ENCODE results near the gene ZP3.
"Not testable (repeated sequence)": the region's sequence is repeated elsewhere in the genome, so short reads cannot be mapped to it uniquely, and the experiment has no call there.

ZP3 gene

DNA sequence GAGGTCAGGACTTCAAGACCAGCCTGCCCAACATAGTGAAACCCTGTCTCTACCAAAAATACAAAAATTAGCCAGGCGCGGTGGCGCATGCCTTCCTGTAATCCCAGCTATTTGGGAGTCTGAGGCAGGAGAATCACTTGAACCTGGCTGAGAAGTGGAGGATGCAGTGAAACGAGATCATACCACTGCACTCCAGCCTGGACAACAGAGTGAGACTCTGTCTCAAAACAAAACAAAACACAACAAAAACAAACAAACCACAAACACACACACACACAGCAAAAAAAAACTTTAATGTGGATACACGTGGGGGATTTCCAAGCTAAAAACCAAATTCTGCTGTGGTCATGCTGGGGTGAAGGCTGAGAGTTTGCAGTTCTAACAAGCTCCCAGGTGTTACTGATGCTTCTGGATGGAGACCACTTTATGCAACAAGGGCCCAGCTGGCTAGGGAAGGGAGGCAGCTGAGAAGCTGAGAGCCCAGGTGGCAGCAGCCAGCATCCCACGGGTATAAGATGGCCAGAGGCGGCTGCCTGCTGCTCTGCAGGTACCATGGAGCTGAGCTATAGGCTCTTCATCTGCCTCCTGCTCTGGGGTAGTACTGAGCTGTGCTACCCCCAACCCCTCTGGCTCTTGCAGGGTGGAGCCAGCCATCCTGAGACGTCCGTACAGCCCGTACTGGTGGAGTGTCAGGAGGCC is at the start of gene ZP3:
Gene ZP3 (plus strand): TSS at position 538 of the 699 bp plus-strand sequence. CDS start 15 bp downstream, at position 553.
- DNase-seq (ENCODE audit: low spot score): no peak

GRCh38 chr7:76375251-76375650 is 49.5 kb upstream of the ZP3 start:
- DNase-seq (ENCODE audit: low spot score): no peak

DNA sequence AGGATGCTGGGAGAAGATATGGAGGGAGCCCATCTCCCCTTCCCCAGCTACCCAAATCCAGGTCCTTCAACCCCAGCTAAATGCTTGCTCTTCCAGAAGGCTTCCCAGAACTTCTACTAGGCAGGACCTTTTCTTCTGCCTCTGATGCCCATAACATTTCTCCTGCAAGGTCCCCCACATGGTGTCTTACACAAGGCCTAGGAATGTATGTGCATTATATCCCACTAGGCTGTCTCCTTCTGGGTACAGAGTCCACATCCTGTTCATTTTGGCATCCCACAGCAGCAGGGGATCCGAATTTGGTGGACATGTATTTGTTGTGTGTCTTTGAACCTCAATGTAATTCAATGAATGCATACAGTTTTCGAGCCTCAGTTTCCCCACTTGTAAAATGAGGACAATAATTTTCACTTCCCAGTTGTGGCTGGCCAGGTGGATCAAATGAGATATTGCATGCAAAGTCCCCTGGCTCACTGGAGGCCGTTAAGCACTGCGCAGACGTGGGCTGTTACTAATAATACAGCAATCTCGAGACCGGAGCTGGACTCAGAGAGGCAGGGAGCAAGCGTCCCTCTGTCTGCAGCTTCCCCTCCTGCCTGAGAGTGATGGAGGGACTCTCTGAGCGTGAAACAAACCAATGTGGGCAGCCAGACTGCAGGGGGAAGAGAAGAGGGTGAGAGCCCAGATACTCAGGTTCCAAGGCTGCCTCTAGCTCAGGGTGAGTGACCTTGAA is 47.4 kb upstream of the ZP3 start:
- DNase-seq (ENCODE audit: low spot score): peak; percentile 68

DNA sequence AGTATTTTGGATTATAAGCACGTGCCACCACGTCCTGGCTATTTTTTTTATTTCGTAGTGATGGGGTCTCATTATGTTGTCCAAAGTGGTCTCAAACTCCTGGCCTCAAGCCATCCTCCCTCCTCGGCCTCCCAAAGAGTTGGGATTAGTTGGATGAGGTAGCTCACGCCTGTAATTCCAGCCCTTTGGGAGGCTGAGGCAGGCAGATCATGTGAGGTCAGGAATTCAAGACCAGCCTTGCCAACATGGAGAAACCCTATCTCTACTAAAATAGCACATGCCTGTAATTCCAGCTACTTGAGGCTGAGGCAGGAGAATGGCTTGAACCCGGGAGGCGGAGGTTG is 44.2 kb upstream of the ZP3 start:
- DNase-seq (ENCODE audit: low spot score): no peak

GRCh38 chr7:76381814-76382213 is 42.9 kb upstream of the ZP3 start:
- DNase-seq (ENCODE audit: low spot score): no peak

GRCh38 chr7:76383089-76383944 is 41.4 kb upstream of the ZP3 start:
- DNase-seq (ENCODE audit: low spot score): no peak

DNA sequence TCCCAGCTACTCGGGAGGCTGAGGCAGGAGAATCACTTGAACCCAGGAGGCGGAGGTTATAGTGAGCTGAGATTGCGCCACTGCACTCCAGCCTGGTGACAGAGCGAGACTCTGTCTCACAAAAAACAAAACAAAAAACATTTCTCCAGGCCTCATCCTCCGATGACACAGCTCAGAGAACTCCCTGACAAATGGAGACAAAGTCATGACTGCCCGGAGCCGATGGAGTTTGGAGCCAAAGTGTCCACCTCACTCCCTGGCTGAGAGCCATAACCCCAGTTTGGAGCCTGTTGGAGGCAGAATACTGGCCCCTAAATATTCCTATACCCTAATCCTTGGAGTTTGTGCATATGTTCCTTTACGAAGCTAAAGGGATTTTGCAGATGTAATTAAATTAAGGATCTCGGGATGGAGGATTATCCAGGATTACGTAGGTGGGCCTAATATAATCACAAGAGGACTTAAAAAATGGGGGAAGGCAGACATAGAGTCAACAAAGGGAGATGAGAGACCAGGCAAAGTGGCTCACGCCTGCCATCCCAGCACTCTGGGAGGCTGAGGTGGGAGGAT is 38.0 kb upstream of the ZP3 start:
- peak; percentile 69 for DNase-seq (ENCODE audit: low spot score)

DNA sequence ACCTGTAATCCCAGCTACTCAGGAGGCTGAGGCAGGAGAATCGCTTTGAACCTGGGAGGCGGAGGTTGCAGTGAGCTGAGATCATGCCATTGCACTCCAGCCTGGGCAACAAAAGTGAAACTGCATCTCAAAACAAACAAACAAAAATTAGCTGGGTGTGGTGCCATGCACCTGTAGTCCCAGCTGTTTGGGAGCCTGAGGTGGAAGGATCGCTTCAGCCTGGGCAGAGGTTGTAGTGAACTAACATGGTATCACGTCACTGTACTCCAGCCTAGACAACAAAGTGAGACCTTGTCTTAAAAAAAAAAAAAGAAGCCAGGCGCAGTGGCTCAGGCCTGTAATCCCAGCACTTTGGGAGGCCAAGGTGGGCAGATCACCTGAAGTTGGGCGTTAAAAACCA is 37.0 kb upstream of the ZP3 start:
- DNase-seq (ENCODE audit: low spot score): not testable (repeated sequence)

GRCh38 chr7:76390092-76390491 is 34.7 kb upstream of the ZP3 start:
- no peak for DNase-seq (ENCODE audit: low spot score)

DNA sequence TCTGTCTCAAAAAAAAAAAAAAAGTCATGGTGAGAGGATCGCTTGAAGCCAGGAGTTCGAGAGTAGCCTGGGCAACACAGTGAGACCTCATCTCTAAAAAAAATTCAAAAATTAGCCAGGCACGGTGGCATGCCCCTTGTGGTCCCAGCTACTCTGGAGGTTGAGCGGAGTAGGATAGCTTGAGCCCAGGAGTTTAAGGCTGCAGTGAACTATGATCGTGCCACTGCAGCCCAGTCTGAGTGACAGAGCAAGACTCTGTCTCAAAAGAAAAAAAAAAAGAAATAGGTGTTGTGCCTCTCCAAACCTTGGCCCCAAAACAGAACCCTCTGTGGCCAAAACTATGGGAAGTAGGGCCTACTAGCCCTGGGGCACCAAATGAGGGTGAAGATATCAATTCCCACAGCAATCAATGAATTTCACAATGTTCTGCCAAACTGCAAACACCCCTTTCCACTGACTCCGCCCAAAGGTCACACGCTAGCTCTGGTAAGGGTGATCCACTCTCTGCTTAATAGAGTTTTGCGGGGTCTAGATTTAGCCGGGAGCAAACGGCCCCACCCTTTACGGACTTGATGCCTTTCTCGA is 32.1 kb upstream of the ZP3 start:
- DNase-seq (ENCODE audit: low spot score): no peak

GRCh38 chr7:76393116-76394031 is 31.4 kb upstream of the ZP3 start:
- peak; percentile 100 for DNase-seq (ENCODE audit: low spot score)

DNA sequence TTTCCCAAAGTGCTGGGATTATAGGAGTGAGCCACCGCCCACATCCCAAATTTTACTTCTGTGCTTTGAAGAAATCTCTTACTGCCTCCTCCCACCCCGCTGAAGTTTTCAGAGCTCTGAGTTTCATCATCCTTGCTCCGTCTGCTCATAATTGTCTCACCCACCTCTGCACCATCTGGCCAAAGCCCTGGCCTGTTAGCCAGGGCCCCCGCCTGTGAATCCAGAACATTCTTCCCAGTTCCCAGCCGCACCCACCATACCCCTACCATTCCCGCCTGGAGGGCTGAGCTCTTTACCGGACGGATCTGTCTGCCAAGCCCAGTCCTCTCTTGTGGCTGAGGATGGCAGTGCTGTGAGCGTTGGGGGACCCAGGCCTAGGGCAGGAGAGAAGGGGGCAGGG is 29.8 kb upstream of the ZP3 start:
- no peak for DNase-seq (ENCODE audit: low spot score)

DNA sequence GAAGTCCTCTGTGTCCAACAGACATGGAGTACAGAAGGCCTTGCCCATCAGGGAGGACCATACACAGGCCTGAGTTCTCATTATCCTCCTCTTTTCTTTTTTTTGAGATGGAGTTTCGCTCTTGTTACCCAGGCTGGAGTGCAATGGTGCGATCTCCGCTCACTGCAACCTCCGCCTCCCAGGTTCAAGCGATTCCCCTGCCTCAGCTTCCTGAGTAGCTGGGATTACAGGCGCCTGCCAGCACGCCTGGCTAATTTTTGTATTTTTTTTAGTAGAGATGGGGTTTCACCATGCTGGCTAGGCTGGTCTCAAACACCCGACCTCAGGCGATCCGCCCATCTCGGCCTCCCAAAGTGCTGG is 29.2 kb upstream of the ZP3 start:
- not testable (repeated sequence) for DNase-seq (ENCODE audit: low spot score)

DNA sequence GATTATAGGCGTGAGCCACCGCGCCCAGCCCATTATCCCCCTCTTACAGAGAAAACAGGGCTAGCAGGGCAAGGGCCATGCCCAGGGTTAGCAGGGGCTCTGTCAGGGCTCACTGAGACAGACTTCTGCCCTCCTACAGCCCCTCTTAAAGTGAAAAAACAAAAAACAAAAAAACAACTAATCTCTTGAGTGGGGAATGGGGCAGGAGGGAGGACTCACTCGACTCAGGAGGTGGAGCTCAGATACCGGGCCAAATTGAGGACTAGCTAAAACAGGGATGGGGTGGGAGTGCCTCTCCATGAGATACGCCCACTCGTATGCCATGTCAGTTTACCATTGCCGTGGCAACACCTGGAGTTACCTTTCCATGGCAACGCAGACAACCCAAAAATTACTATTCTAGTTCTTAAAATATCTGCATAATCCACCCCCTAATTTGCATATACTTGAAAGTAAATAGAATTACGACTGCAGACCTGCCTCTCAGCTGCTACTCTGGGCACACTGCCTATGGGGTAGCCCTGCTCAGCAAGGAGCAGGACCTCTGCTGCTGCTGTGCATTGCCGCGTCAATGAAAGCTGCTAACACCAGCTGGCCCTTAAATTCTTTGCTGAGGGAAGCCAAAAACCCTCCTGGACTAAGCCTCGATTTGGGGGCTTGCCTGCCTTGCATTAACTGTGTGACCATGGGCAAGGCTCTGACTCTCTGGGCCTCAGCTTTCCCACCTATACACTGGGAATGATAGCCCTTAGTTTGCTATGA is 28.6 kb upstream of the ZP3 start:
- no peak for DNase-seq (ENCODE audit: low spot score)

DNA sequence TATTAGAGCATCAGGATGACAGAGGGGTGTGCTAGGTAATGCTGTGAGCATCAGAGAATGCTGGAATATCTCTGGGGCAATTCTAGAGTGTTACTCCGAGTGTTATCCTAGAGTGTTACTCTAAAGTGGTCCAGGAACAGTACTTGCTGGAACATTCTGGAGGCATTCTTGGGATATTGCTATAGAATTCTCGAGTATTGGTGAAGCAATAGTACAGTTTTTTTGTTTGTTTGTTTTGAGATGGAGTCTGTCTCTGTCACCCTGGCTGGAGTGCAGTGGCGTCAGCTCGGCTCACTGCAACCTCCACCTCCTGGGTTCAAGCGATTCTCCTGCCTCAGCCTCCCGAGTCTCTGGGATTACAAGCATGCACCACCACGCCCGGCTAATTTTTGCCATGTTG is 27.9 kb upstream of the ZP3 start:
- no peak for DNase-seq (ENCODE audit: low spot score)

GRCh38 chr7:76397409-76398183 is 27.2 kb upstream of the ZP3 start:
- peak; percentile 93 for DNase-seq (ENCODE audit: low spot score)

DNA sequence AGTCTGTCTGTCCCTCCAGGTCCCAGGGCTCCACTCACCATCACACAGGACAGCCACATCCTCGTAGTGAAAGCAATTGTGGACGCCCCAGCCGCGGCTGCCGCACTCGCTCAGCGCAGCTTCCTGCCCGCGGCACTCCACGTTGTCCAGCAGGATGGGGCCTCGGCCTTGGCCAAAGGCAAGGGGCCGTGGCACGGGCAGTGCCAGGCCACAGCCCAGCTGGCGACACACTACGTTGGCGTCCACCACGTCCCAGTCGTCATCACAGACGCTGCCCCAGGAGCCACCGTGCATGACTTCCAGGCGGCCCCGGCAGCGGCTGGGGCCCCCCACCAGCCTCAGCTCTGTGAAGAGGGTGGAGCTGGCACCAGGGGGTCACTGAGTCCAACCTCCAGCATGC is 24.5 kb upstream of the ZP3 start:
- DNase-seq (ENCODE audit: low spot score): no peak

- not testable (repeated sequence) for DNase-seq (ENCODE audit: low spot score)
These were observed 21.7 kb upstream of the ZP3 start for GRCh38 chr7:76403097-76403496.

GRCh38 chr7:76403780-76404494 is 20.8 kb upstream of the ZP3 start:
- DNase-seq (ENCODE audit: low spot score): no peak

All from AG20443 (cell line).